GM12878 (cell line): ENCODE measurements around the gene TIMD4. TPM values are rescaled to one million over a fixed set of nuclear protein-coding genes. Genes with fewer than 3 reads are reported as not detected.

ENCODE experiments used
- ASH2L ChIP-seq: fragments of 300-600, 200-600 bp; sonication (generic); IDR thresholded peaks from 2 replicates; pipeline ENCODE4 v1.6.1; 2017; ENCODE audit warnings: low read depth, mild to moderate bottlenecking, borderline replicate concordance
- CBFB ChIP-seq: IDR thresholded peaks from 2 replicates; pipeline ENCODE4 v1.6.1; 2016; ENCODE audit warnings: antibody characterized with exemption, low read depth
- DPF2 ChIP-seq: fragments of 450-650 bp; IDR thresholded peaks from 2 replicates; pipeline ENCODE4 v1.6.1; 2017; ENCODE audit warnings: mild to moderate bottlenecking
- EGR1 ChIP-seq, 2 experiments: IDR thresholded peaks; 1 replicate in 1 of 2; 2 replicates in 1 of 2; pipeline ENCODE4 v1.6.1; 2011 to 2012; ENCODE audit warnings: low read depth in 2 of 2, low read length in 2 of 2, borderline replicate concordance in 1 of 2, mild to moderate bottlenecking in 1 of 2, moderate library complexity in 1 of 2
- HDAC6 ChIP-seq: fragments of 200-600 bp; sonication (generic); IDR thresholded peaks from one replicate; pipeline ENCODE4 v1.8.0; 2017; ENCODE audit warnings: antibody characterized with exemption; ENCODE audit not compliant: unreplicated experiment
- KAT2A ChIP-seq: conservative IDR thresholded peaks from 2 replicates; pipeline ENCODE4 v1.6.1; 2011; ENCODE audit warnings: low read depth, low read length; ENCODE audit not compliant: control insufficient read depth
- KDM1A ChIP-seq: fragments of 200-600 bp; sonication (generic); IDR thresholded peaks from 2 replicates; pipeline ENCODE4 v1.6.1; 2016; ENCODE audit warnings: borderline replicate concordance
- LARP7 ChIP-seq: fragments of 450-650 bp; IDR thresholded peaks from 2 replicates; pipeline ENCODE4 v1.6.1; 2017; ENCODE audit warnings: mild to moderate bottlenecking
- MXI1 ChIP-seq: fragments of 150-350 bp; IDR thresholded peaks from 2 replicates; pipeline ENCODE4 v1.6.1; 2011; ENCODE audit warnings: low read depth, mild to moderate bottlenecking, inconsistent platforms, low read length, improper control_type of control experiment
- NFIC ChIP-seq: IDR thresholded peaks from 2 replicates; pipeline ENCODE4 v1.6.1; 2012; ENCODE audit warnings: low read depth, mild to moderate bottlenecking, inconsistent platforms, low read length, moderate library complexity
- POLR2AphosphoS5 ChIP-seq: IDR thresholded peaks from 2 replicates; pipeline ENCODE4 v1.6.1; 2011; ENCODE audit warnings: mild to moderate bottlenecking, low read length, inconsistent platforms
- RB1 ChIP-seq: fragments of 450-650 bp; formaldehyde crosslinking; IDR thresholded peaks from 2 replicates; pipeline ENCODE4 v1.6.1; 2017; ENCODE audit warnings: mild to moderate bottlenecking, borderline replicate concordance
- RCOR1 ChIP-seq: conservative IDR thresholded peaks from 2 replicates; pipeline ENCODE4 v1.6.1; 2012; ENCODE audit warnings: low read depth, low read length, improper control_type of control experiment
- SMAD1 ChIP-seq: fragments of 450-650 bp; IDR thresholded peaks from 2 replicates; pipeline ENCODE4 v1.6.1; 2018; ENCODE audit warnings: mild to moderate bottlenecking, low read depth; ENCODE audit not compliant: partially characterized antibody
- TCF12 ChIP-seq: IDR thresholded peaks from 2 replicates; pipeline ENCODE4 v1.6.1; 2011; ENCODE audit warnings: low read depth, mild to moderate bottlenecking, low read length
- USF1 ChIP-seq: IDR thresholded peaks from 2 replicates; pipeline ENCODE4 v1.6.1; 2011; ENCODE audit warnings: borderline replicate concordance, low read depth, mild to moderate bottlenecking, moderate library complexity, mixed read lengths, low read length; ENCODE audit not compliant: insufficient read depth; ENCODE audit errors: extremely low read length
- YY1 ChIP-seq: IDR thresholded peaks from 2 replicates; pipeline ENCODE4 v1.6.1; 2011; ENCODE audit warnings: low read depth, mild to moderate bottlenecking, low read length
- ZBTB40 ChIP-seq: fragments of 450-650 bp; IDR thresholded peaks from 2 replicates; pipeline ENCODE4 v1.6.1; 2016; ENCODE audit warnings: mild to moderate bottlenecking, moderate library complexity, borderline replicate concordance
- ZNF207 ChIP-seq: fragments of 450-650 bp; IDR thresholded peaks from 2 replicates; pipeline ENCODE4 v1.6.1; 2014; ENCODE audit warnings: antibody characterized with exemption, mild to moderate bottlenecking, borderline replicate concordance
- ZNF217 ChIP-seq: fragments of 450-650 bp; IDR thresholded peaks from 2 replicates; pipeline ENCODE4 v1.6.1; 2017; ENCODE audit warnings: antibody characterized with exemption, mild to moderate bottlenecking
- ZNF274 ChIP-seq: IDR thresholded peaks from one replicate; pipeline ENCODE4 v1.8.0; 2011; ENCODE audit not compliant: insufficient read length, insufficient read depth
- ZZZ3 ChIP-seq: IDR thresholded peaks from 2 replicates; pipeline ENCODE4 v1.6.1; 2011; ENCODE audit warnings: low read depth; ENCODE audit not compliant: control insufficient read depth, insufficient read length
- polyA plus RNA-seq, 11 experiments: library from polyadenylated mRNA; depleted of rRNA in 4 of 11; unstranded in 6 of 11; stranded (reverse) in 5 of 11; fragments of >200 nt; fragmentation: Nextera tagmentation in 4 of 11; fragmentation: Illumina TruSeq in 1 of 11; extraction: Ambion mirVana in 4 of 11; extraction: Trizol in 1 of 11; gene quantifications; 1 replicate in 1 of 11; 2 replicates in 10 of 11; pipeline versions ENCODE4 v1.2.1 to v1.2.3, GENCODE V29; 2011 to 2016; ENCODE audit warnings: inconsistent platforms in 2 of 11, missing spikeins in 2 of 11, low read depth in 1 of 11
- total RNA-seq, 4 experiments: library from RNA; depleted of rRNA in 3 of 4; stranded (reverse); fragments of >200 nt in 3 of 4; fragmentation: Illumina TruSeq in 1 of 4; extraction: Trizol in 1 of 4; gene quantifications; 2 replicates each; pipeline versions ENCODE4 v1.2.1 to v1.2.3, GENCODE V29; 2013 to 2021
- TF ChIP-seq, protein P1 (sequence below): fragments of 450-650 bp; IDR thresholded peaks from 2 replicates; pipeline ENCODE4 v1.6.1; 2014; ENCODE audit warnings: mild to moderate bottlenecking
- TF ChIP-seq, protein P2 (sequence below): IDR thresholded peaks from 2 replicates; pipeline ENCODE4 v1.6.1; 2012; ENCODE audit warnings: low read depth, low read length, improper control_type of control experiment

The TIMD4 gene
- total and polyA plus RNA-seq, 10 of the 15 experiments (the other 5 are each of a cell fraction or from before 2014, with no cell fraction given) = 1.3 to 15.4 (median 5.3) TPM

DNA sequence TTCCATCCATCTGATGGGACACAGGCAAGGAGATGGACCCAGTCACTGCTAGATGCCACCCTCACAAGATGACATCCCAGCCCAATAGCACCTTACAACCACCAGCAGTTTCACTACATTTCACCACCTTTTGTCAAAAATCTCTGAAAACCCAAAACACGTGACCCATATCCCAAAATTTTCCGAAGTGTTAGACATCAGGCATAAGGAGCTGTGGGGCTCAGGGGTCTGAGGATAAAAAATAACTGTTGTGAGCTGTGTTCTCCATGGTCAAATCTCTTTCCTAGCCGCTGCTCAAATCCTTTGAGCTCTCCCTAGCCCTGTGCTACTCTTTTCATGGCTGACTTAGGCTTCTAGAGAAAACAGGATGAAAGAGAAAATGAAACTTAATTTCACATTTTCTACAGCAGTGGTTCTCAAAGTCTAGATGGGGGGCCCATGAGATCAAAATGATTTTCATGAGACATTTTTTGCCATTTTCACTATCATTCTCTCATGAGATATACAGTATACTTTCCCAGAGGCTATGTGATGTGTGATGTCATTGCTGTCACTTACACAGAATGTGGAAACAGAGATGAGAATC, 40.7 kb downstream of the TIMD4 start (continued):
- TF ChIP-seq HDAC6 (no peak), MXI1 (no peak), NFIC (peak; percentile 53; the same call in 1 of the 2 replicates), USF1 (peak; percentile 32), POLR2AphosphoS5 (peak; percentile 75; the same call in 1 of the 2 replicates), ZBTB40 (no peak), SMAD1 (peak; percentile 72), ZNF274 (no peak), RB1 (no peak), YY1 (peak; percentile 71), EGR1 (IDR thresholded peaks at IDR 0.05; ENCODE audit: borderline replicate concordance in 1 of 2, low read depth in 2 of 2, low read length in 2 of 2) (no peak), DPF2 (no peak), KDM1A (no peak), KAT2A (no peak), LARP7 (no peak), ZZZ3 (no peak), RCOR1 (0 out of 2 replicates have a peak, but pooled peaks have one; percentile 32), ZNF217 (no peak), CBFB (no peak), ZNF207 (no peak), ASH2L (no peak), TCF12 (no peak)
- TF ChIP-seq, protein P1, sequence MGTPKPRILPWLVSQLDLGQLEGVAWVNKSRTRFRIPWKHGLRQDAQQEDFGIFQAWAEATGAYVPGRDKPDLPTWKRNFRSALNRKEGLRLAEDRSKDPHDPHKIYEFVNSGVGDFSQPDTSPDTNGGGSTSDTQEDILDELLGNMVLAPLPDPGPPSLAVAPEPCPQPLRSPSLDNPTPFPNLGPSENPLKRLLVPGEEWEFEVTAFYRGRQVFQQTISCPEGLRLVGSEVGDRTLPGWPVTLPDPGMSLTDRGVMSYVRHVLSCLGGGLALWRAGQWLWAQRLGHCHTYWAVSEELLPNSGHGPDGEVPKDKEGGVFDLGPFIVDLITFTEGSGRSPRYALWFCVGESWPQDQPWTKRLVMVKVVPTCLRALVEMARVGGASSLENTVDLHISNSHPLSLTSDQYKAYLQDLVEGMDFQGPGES = no peak
- TF ChIP-seq, protein P2, sequence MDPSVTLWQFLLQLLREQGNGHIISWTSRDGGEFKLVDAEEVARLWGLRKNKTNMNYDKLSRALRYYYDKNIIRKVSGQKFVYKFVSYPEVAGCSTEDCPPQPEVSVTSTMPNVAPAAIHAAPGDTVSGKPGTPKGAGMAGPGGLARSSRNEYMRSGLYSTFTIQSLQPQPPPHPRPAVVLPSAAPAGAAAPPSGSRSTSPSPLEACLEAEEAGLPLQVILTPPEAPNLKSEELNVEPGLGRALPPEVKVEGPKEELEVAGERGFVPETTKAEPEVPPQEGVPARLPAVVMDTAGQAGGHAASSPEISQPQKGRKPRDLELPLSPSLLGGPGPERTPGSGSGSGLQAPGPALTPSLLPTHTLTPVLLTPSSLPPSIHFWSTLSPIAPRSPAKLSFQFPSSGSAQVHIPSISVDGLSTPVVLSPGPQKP = no peak
